Tibial nerve (tissue), 4 donors: ENCODE measurements around the gene IGLL5.

Experiments
- CTCF ChIP-seq, 5 experiments: fragments of 200-600 bp in 3 of 5; fragments of 450-650 bp in 2 of 5; sonication (generic) in 3 of 5; IDR thresholded peaks; one replicate each; pipeline ENCODE4 v1.5.1; 2016 to 2019; ENCODE audit warnings: antibody characterized with exemption in 5 of 5, mild to moderate bottlenecking in 3 of 5, moderate library complexity in 2 of 5
- EP300 ChIP-seq, 2 donors: sonication (generic); formaldehyde crosslinking; IDR thresholded peaks; one replicate each; pipeline ENCODE4 v1.6.1; 2017; ENCODE audit warnings: antibody characterized with exemption in 2 of 2, mild to moderate bottlenecking in 1 of 2
- POLR2A ChIP-seq, 2 donors: fragments of 450-650 bp; IDR thresholded peaks; one replicate each; pipeline ENCODE4 v1.6.1; 2017; ENCODE audit warnings: antibody characterized with exemption in 2 of 2, mild to moderate bottlenecking in 2 of 2, moderate library complexity in 2 of 2

- no peak for TF ChIP-seq CTCF (IDR thresholded peaks at IDR 0.05)
- TF ChIP-seq EP300 (IDR thresholded peaks at IDR 0.05), result no peak
- TF ChIP-seq POLR2A (IDR thresholded peaks at IDR 0.05), result no peak
These were observed 32.5 kb upstream of the IGLL5 start for GRCh38 chr22:22855085-22855484.
